Stimulated activated naive B cell treated with anti-CD40 and anti-IgM and Interleukin-4, amounts not matched to agents 10 μg/mL and 1 μg/mL and 100 μg/mL, for 72 hours (primary cell): ENCODE measurements around the gene CHRNE.

Source experiments
- ATAC-seq, 2 donors: fragments of 150-1000 bp; cut with Tn5 transposase; replicated peaks; 2 replicates each; pipeline ENCODE4 v1.10.0; 2021; ENCODE audit warnings: moderate library complexity in 1 of 2
- DNase-seq: peaks from one replicate; pipeline ENCODE4 v3.0.0; 2021
- H3K27ac Mint-ChIP-seq: one replicate; pipeline ENCODE4 v1.8.0; 2022; ENCODE audit warnings: mild to moderate bottlenecking, mixed read lengths
- H3K27me3 Mint-ChIP-seq, 2 donors: one replicate each; pipeline ENCODE4 v1.8.0; 2022; ENCODE audit warnings: mixed read lengths in 2 of 2
- H3K36me3 Mint-ChIP-seq, 2 donors: one replicate each; pipeline ENCODE4 v1.8.0; 2022; ENCODE audit warnings: mixed read lengths in 2 of 2, mild to moderate bottlenecking in 1 of 2
- H3K4me1 Mint-ChIP-seq, 2 donors: one replicate each; pipeline ENCODE4 v1.8.0; 2022; ENCODE audit warnings: mixed read lengths in 2 of 2, mild to moderate bottlenecking in 1 of 2
- H3K4me3 Mint-ChIP-seq, 2 donors: one replicate each; pipeline ENCODE4 v1.8.0; 2022; ENCODE audit warnings: mild to moderate bottlenecking in 2 of 2, mixed read lengths in 2 of 2, moderate library complexity in 1 of 2
- H3K9me3 Mint-ChIP-seq, 2 donors: one replicate each; pipeline ENCODE4 v1.8.0; 2022; ENCODE audit warnings: mixed read lengths in 2 of 2, mild to moderate bottlenecking in 1 of 2

Gene CHRNE

GRCh38 chr17:4945176-4945943 lies 42.5 kb upstream of the CHRNE start:
- H3K27ac Mint-ChIP-seq = peak overlapping the region; percentile 95
- peak overlapping the region; percentile 86 to 91 for H3K4me3 Mint-ChIP-seq
- ATAC-seq = peak; percentile 46 to 49
- peaks cover 57 to 68% of the 10 kb centered on the region in 2 donors for H3K36me3 Mint-ChIP-seq
- DNase-seq = peak; percentile 81
- H3K9me3 Mint-ChIP-seq = no peaks in the 10 kb centered on the region
- H3K4me1 Mint-ChIP-seq = peaks cover 47 to 68% of the 10 kb centered on the region in 2 donors
- no peaks in the 10 kb centered on the region for H3K27me3 Mint-ChIP-seq

- Mint-ChIP-seq H3K27ac (peak overlapping the region; percentile 95), H3K4me3 (peak overlapping the region; percentile 86 to 91), H3K27me3 (no peaks in the 10 kb centered on the region), H3K36me3 (peaks cover 58 to 68% of the 10 kb centered on the region in 2 donors), H3K9me3 (no peaks in the 10 kb centered on the region), H3K4me1 (peaks cover 46 to 65% of the 10 kb centered on the region in 2 donors)
- ATAC-seq (no peak), DNase-seq (no peak)
These were observed 41.8 kb upstream of the CHRNE start for GRCh38 chr17:4944554-4945175.

- DNase-seq = no peak
These were observed 41.3 kb upstream of the CHRNE start for GRCh38 chr17:4944163-4944553.

GRCh38 chr17:4942760-4943508 lies 40.0 kb upstream of the CHRNE start:
- Mint-ChIP-seq H3K27ac (peak overlapping the region; percentile 85), H3K27me3 (no peaks in the 10 kb centered on the region), H3K4me1 (peaks cover 53 to 78% of the 10 kb centered on the region in 2 donors), H3K36me3 (peaks cover 58 to 75% of the 10 kb centered on the region in 2 donors), H3K4me3 (peak overlapping the region; percentile 82 to 86), H3K9me3 (no peaks in the 10 kb centered on the region)
- ATAC-seq (no peak), DNase-seq (no peak)

More at GRCh38 chr17:4944163-4944553, 41.3 kb upstream of the CHRNE start:
- Mint-ChIP-seq H3K27ac (peak overlapping the region; percentile 95), H3K27me3 (no peaks in the 10 kb centered on the region), H3K4me1 (peaks cover 46 to 66% of the 10 kb centered on the region in 2 donors), H3K4me3 (peak overlapping the region; percentile 86 to 91), H3K9me3 (no peaks in the 10 kb centered on the region), H3K36me3 (peaks cover 58 to 68% of the 10 kb centered on the region in 2 donors)
- no peak for ATAC-seq

GRCh38 chr17:4941319-4941610 lies 38.4 kb upstream of the CHRNE start:
- Mint-ChIP-seq H3K9me3 (no peaks in the 10 kb centered on the region), H3K27ac (peak overlapping the region; percentile 97), H3K4me1 (peaks cover 54 to 81% of the 10 kb centered on the region in 2 donors), H3K27me3 (no peaks in the 10 kb centered on the region), H3K36me3 (peaks cover 55 to 74% of the 10 kb centered on the region in 2 donors), H3K4me3 (peak overlapping the region; percentile 81 to 82)
- ATAC-seq (no peak), DNase-seq (no peak)

- DNase-seq (no peak), ATAC-seq (no peak)
- Mint-ChIP-seq H3K4me3 (peak overlapping the region; percentile 81 to 82), H3K4me1 (peaks cover 54 to 75% of the 10 kb centered on the region in 2 donors), H3K9me3 (no peaks in the 10 kb centered on the region), H3K27me3 (no peaks in the 10 kb centered on the region), H3K27ac (peak overlapping the region; percentile 97), H3K36me3 (peaks cover 58 to 76% of the 10 kb centered on the region in 2 donors)
These were observed 37.8 kb upstream of the CHRNE start for GRCh38 chr17:4940555-4941318.

- H3K4me1 Mint-ChIP-seq = peaks cover 46 to 68% of the 10 kb centered on the region in 2 donors
- ATAC-seq (peak; percentile 84 to 87), DNase-seq (peak; percentile 98)
- H3K9me3 Mint-ChIP-seq = no peaks in the 10 kb centered on the region
- H3K27ac Mint-ChIP-seq = peak within 1 kb of the TSS; percentile 97
- peak within 1 kb of the TSS; percentile 81 to 82 for H3K4me3 Mint-ChIP-seq
- H3K36me3 Mint-ChIP-seq = peaks cover 52 to 70% of the 10 kb centered on the region in 2 donors
- no peaks in the 10 kb centered on the region for H3K27me3 Mint-ChIP-seq
These were observed 37.1 kb upstream of the CHRNE start, which contains the start of the genes RNF167 and SLC25A11 for GRCh38 chr17:4939796-4940554. Gene RNF167 (plus strand): TSS chr17:4940268. CDS start chr17:4940910, 642 bp downstream. Gene SLC25A11 (minus strand): TSS chr17:4940046. CDS start chr17:4939910, 136 bp downstream.

- Mint-ChIP-seq H3K4me1 (peaks cover 43 to 66% of the 10 kb centered on the region in 2 donors), H3K4me3 (peak overlapping the region; percentile 81 to 82), H3K36me3 (peaks cover 49 to 68% of the 10 kb centered on the region in 2 donors), H3K27me3 (peaks cover under 1 to 2% of the 10 kb centered on the region in 2 donors), H3K27ac (peak overlapping the region; percentile 85), H3K9me3 (no peaks in the 10 kb centered on the region)
- DNase-seq = no peak
- peak; percentile 2 to 3 for ATAC-seq
These were observed 36.6 kb upstream of the CHRNE start for GRCh38 chr17:4939546-4939795.

GRCh38 chr17:4938688-4939545 lies 36.0 kb upstream of the CHRNE start:
- peak overlapping the region; percentile 85 for H3K27ac Mint-ChIP-seq
- H3K9me3 Mint-ChIP-seq = no peaks in the 10 kb centered on the region
- peaks cover 46 to 68% of the 10 kb centered on the region in 2 donors for H3K36me3 Mint-ChIP-seq
- H3K4me3 Mint-ChIP-seq = peak overlapping the region; percentile 81 to 82
- peaks cover 43 to 66% of the 10 kb centered on the region in 2 donors for H3K4me1 Mint-ChIP-seq
- DNase-seq (no peak), ATAC-seq (no peak)
- peaks cover 7 to 8% of the 10 kb centered on the region in 2 donors for H3K27me3 Mint-ChIP-seq

- Mint-ChIP-seq H3K4me1 (peaks cover 45 to 66% of the 10 kb centered on the region in 2 donors), H3K27me3 (peaks cover 15 to 16% of the 10 kb centered on the region in 2 donors), H3K9me3 (no peaks in the 10 kb centered on the region), H3K4me3 (peak overlapping the region; percentile 81 to 82), H3K36me3 (peaks cover 40 to 70% of the 10 kb centered on the region in 2 donors), H3K27ac (peak overlapping the region; percentile 49)
- ATAC-seq = no peak
- DNase-seq = no peak
These were observed 35.2 kb upstream of the CHRNE start for GRCh38 chr17:4938069-4938491.

- ATAC-seq (no peak), DNase-seq (no peak)
- Mint-ChIP-seq H3K27ac (no peak overlapping the region), H3K4me1 (peaks cover 45 to 66% of the 10 kb centered on the region in 2 donors), H3K27me3 (peaks cover 17 to 20% of the 10 kb centered on the region in 2 donors), H3K4me3 (no peak overlapping the region), H3K9me3 (no peaks in the 10 kb centered on the region), H3K36me3 (peaks cover 40 to 65% of the 10 kb centered on the region in 2 donors)
These were observed 34.7 kb upstream of the CHRNE start for GRCh38 chr17:4937553-4937952.

GRCh38 chr17:4936436-4936835 lies 33.5 kb upstream of the CHRNE start:
- peak overlapping the region; percentile 52 for H3K27ac Mint-ChIP-seq
- peaks cover 41 to 66% of the 10 kb centered on the region in 2 donors for H3K4me1 Mint-ChIP-seq
- H3K4me3 Mint-ChIP-seq = no peak overlapping the region
- no peaks in the 10 kb centered on the region for H3K9me3 Mint-ChIP-seq
- peaks cover 17 to 21% of the 10 kb centered on the region in 2 donors for H3K27me3 Mint-ChIP-seq
- ATAC-seq (no peak), DNase-seq (no peak)
- H3K36me3 Mint-ChIP-seq = peaks cover 35 to 61% of the 10 kb centered on the region in 2 donors
